GM23248 (cell line): ENCODE data around the gene VSIG2. TPM values are rescaled to one million over a fixed set of nuclear protein-coding genes. Genes with fewer than 3 reads are reported as not detected.

Experiments used
- DNase-seq: peaks from one replicate; pipeline ENCODE4 v3.0.0-alpha.2; 2015
- H2AFZ ChIP-seq: fragments of 200-600 bp; sonication (generic); 2 replicates; pipeline ENCODE4 v1.6.1; 2016; ENCODE audit warnings: antibody characterized with exemption
- H3F3A ChIP-seq: fragments of 200-600 bp; sonication (generic); 2 replicates; pipeline ENCODE4 v1.6.1; 2016; ENCODE audit warnings: mild to moderate bottlenecking, antibody characterized with exemption, mixed run types; ENCODE audit not compliant: insufficient read depth
- H3K27ac ChIP-seq: fragments of 200-600 bp; sonication (generic); 2 replicates; pipeline ENCODE4 v1.5.1; 2016; ENCODE audit warnings: mild to moderate bottlenecking
- H3K27me3 ChIP-seq: fragments of 200-600 bp; sonication (generic); replicated peaks from 2 replicates; pipeline ENCODE4 v1.6.1; 2016; ENCODE audit warnings: mild to moderate bottlenecking; ENCODE audit not compliant: insufficient read depth
- H3K36me3 ChIP-seq: fragments of 200-600 bp; sonication (generic); 2 replicates; pipeline ENCODE4 v1.6.1; 2016; ENCODE audit warnings: low read depth, mild to moderate bottlenecking
- H3K4me1 ChIP-seq: fragments of 200-600 bp; sonication (generic); 2 replicates; pipeline ENCODE4 v1.6.1; 2016; ENCODE audit warnings: mild to moderate bottlenecking; ENCODE audit not compliant: insufficient read depth
- H3K4me2 ChIP-seq: fragments of 200-600 bp; sonication (generic); one replicate; pipeline ENCODE4 v1.6.1; 2016; ENCODE audit warnings: mild to moderate bottlenecking; ENCODE audit not compliant: unreplicated experiment
- H3K4me3 ChIP-seq: fragments of 200-600 bp; sonication (generic); 2 replicates; pipeline ENCODE4 v1.5.1; 2016; ENCODE audit warnings: mild to moderate bottlenecking
- H3K79me2 ChIP-seq: fragments of 200-600 bp; sonication (generic); 2 replicates; pipeline ENCODE4 v1.6.1; 2016; ENCODE audit warnings: mild to moderate bottlenecking; ENCODE audit not compliant: insufficient read depth
- H3K9ac ChIP-seq: fragments of 200-600 bp; sonication (generic); 2 replicates; pipeline ENCODE4 v1.6.1; 2016; ENCODE audit warnings: mild to moderate bottlenecking
- H3K9me2 ChIP-seq: fragments of 200-600 bp; sonication (generic); 2 replicates; pipeline ENCODE4 v1.6.1; 2016; ENCODE audit warnings: mixed run types, mild to moderate bottlenecking, moderate library complexity; ENCODE audit not compliant: insufficient read depth
- H3K9me3 ChIP-seq: fragments of 200-600 bp; sonication (generic); one replicate; pipeline ENCODE4 v1.6.1; 2017; ENCODE audit warnings: low read depth
- H4K20me1 ChIP-seq: fragments of 200-600 bp; sonication (generic); 2 replicates; pipeline ENCODE4 v1.6.0; 2016; ENCODE audit not compliant: insufficient read depth
- EZH2 ChIP-seq: fragments of 200-600 bp; sonication (generic); IDR thresholded peaks from 2 replicates; pipeline ENCODE4 v1.6.1; 2018; ENCODE audit warnings: antibody characterized with exemption, mild to moderate bottlenecking; ENCODE audit not compliant: insufficient read depth, poor library complexity, severe bottlenecking
- EZH2phosphoT487 ChIP-seq: fragments of 200-600 bp; sonication (generic); IDR thresholded peaks from 2 replicates; pipeline ENCODE4 v1.6.1; 2018; ENCODE audit warnings: antibody characterized with exemption, moderate library complexity, mild to moderate bottlenecking, low read depth; ENCODE audit not compliant: insufficient read depth
- WGBS, 2 experiments: methylation state at CpG; one replicate each; pipeline ENCODE4 v1.1.6; 2015 to 2017; ENCODE audit warnings: low lambda C conversion rate in 2 of 2, low coverage in 1 of 2; ENCODE audit errors: missing lambda C conversion rate in 2 of 2; 5-methylcytosine and 5-hydroxymethylcytosine counted together
- in situ Hi-C: fragments of 300-500 bp; cut with MboI; formaldehyde crosslinking; loops from 2 replicates; pipeline ENCODE4 v1.15.0; 2020
- polyA plus RNA-seq: library from polyadenylated mRNA; unstranded; fragments of >200 nt; fragmentation: Nextera tagmentation; extraction: Ambion mirVana; gene quantifications from 2 replicates; pipeline ENCODE4 v1.2.1, GENCODE V29; 2016
- total RNA-seq: library from RNA; depleted of rRNA; stranded (reverse); fragments of >200 nt; shearing (Covaris generic); gene quantifications from 2 replicates; pipeline ENCODE4 v1.2.3, GENCODE V29; 2014

Gene VSIG2
- total and polyA plus RNA-seq, 2 experiments from 2014 or later: not detected

GRCh38 chr11:124738713-124739478, 13.2 kb downstream of the VSIG2 start:
- Histone ChIP-seq H3K4me3 (peak overlapping the region; percentile 67), H3K4me2 (peak overlapping the region; percentile 87), H4K20me1 (no peaks in the 10 kb centered on the region), H2AFZ (no peak overlapping the region; the same call in 1 of the 2 replicates), H3K79me2 (no peaks in the 10 kb centered on the region), H3K9me2 (no peaks in the 10 kb centered on the region), H3K4me1 (no peaks in the 10 kb centered on the region), H3F3A (no peaks in the 10 kb centered on the region), H3K9ac (no peak overlapping the region), H3K27ac (no peak overlapping the region), H3K27me3 (peaks cover 41% of the 10 kb centered on the region), H3K36me3 (no peaks in the 10 kb centered on the region), H3K9me3 (no peaks in the 10 kb centered on the region)
- in situ Hi-C loops: no loop called here
- WGBS, 2 experiments: 33 to 45% methylated on average over 21 of the region's 21 CpGs
- TF ChIP-seq EZH2: peak; percentile 45
- no peak for TF ChIP-seq EZH2phosphoT487
- DNase-seq: no peak

GRCh38 chr11:124737638-124738305, 14.3 kb downstream of the VSIG2 start:
- Histone ChIP-seq H3K9ac (no peak overlapping the region), H3K9me2 (no peaks in the 10 kb centered on the region), H4K20me1 (no peaks in the 10 kb centered on the region), H3K4me2 (no peak overlapping the region), H3K9me3 (no peaks in the 10 kb centered on the region), H2AFZ (no peak overlapping the region), H3K36me3 (no peaks in the 10 kb centered on the region), H3K79me2 (no peaks in the 10 kb centered on the region), H3K27me3 (peaks cover 34% of the 10 kb centered on the region), H3K4me1 (no peaks in the 10 kb centered on the region), H3K4me3 (no peak overlapping the region), H3F3A (no peaks in the 10 kb centered on the region), H3K27ac (no peak overlapping the region)
- no peak for DNase-seq
- in situ Hi-C loops: no loop called here
- TF ChIP-seq EZH2 (no peak), EZH2phosphoT487 (no peak)
- 74 to 75% methylated on average over 7 of the region's 7 CpGs for WGBS, 2 experiments

- no peaks in the 10 kb centered on the region for H3K36me3 ChIP-seq
- 34 to 37% methylated on average over 3 of the region's 3 CpGs for WGBS, 2 experiments
- H4K20me1 ChIP-seq: no peaks in the 10 kb centered on the region
- in situ Hi-C loops: no loop called here
- H3K27me3 ChIP-seq: peaks cover 26% of the 10 kb centered on the region
- no peak for TF ChIP-seq EZH2phosphoT487
- no peak for TF ChIP-seq EZH2
- no peak for DNase-seq
- no peak overlapping the region for H3K4me3 ChIP-seq
- H3K79me2 ChIP-seq: no peaks in the 10 kb centered on the region
- H3K27ac ChIP-seq: no peak overlapping the region
- H3K4me2 ChIP-seq: no peak overlapping the region
- H3K9me3 ChIP-seq: no peaks in the 10 kb centered on the region
- H2AFZ ChIP-seq: no peak overlapping the region
- H3K9me2 ChIP-seq: no peaks in the 10 kb centered on the region
- H3F3A ChIP-seq: no peaks in the 10 kb centered on the region
- no peaks in the 10 kb centered on the region for H3K4me1 ChIP-seq
- H3K9ac ChIP-seq: no peak overlapping the region
These were observed 15.3 kb downstream of the VSIG2 start for GRCh38 chr11:124736736-124737135.

GRCh38 chr11:124732230-124732629, 19.8 kb downstream of the VSIG2 start:
- H3K79me2 ChIP-seq: no peaks in the 10 kb centered on the region
- DNase-seq: no peak
- H3K27ac ChIP-seq: no peak overlapping the region
- no peak overlapping the region for H3K4me2 ChIP-seq
- in situ Hi-C loops: no loop called here
- H3K9me3 ChIP-seq: no peaks in the 10 kb centered on the region
- no peaks in the 10 kb centered on the region for H4K20me1 ChIP-seq
- TF ChIP-seq EZH2phosphoT487 (no peak), EZH2 (no peak)
- H3K27me3 ChIP-seq: peaks cover 28% of the 10 kb centered on the region; the same call in 1 of the 2 replicates
- no peak overlapping the region for H2AFZ ChIP-seq
- no peak overlapping the region for H3K4me3 ChIP-seq
- no peaks in the 10 kb centered on the region for H3K9me2 ChIP-seq
- H3K36me3 ChIP-seq: no peaks in the 10 kb centered on the region
- H3K4me1 ChIP-seq: no peaks in the 10 kb centered on the region
- no peaks in the 10 kb centered on the region for H3F3A ChIP-seq
- no peak overlapping the region for H3K9ac ChIP-seq
- 75 to 78% methylated on average over 4 of the region's 4 CpGs for WGBS, 2 experiments
